ENCODE results near the gene NDST4.

DNA sequence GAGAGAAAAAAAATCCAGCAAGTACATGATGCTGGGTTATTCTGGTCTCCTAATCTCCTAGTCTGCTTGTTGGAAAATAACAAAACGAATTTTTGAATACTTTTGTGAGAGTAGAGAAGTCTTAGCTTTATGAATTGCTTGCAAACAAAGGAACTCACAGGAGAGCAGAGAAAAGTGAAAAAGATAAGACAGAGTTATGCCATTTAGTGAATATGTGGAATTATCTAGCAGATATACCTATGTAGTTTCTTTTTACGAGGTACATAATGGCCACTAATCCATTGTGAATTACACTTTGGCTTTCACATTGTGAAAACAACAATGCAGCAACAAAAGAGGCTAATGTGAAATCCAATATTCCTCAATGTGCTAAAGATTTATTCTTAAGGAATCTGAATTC lies 226.7 kb downstream of the NDST4 start:
- TF ChIP-seq, protein P1, sequence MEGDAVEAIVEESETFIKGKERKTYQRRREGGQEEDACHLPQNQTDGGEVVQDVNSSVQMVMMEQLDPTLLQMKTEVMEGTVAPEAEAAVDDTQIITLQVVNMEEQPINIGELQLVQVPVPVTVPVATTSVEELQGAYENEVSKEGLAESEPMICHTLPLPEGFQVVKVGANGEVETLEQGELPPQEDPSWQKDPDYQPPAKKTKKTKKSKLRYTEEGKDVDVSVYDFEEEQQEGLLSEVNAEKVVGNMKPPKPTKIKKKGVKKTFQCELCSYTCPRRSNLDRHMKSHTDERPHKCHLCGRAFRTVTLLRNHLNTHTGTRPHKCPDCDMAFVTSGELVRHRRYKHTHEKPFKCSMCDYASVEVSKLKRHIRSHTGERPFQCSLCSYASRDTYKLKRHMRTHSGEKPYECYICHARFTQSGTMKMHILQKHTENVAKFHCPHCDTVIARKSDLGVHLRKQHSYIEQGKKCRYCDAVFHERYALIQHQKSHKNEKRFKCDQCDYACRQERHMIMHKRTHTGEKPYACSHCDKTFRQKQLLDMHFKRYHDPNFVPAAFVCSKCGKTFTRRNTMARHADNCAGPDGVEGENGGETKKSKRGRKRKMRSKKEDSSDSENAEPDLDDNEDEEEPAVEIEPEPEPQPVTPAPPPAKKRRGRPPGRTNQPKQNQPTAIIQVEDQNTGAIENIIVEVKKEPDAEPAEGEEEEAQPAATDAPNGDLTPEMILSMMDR (CRISPR knock-in tag; IDR thresholded peaks at IDR 0.05): no peak
- no peak for TF ChIP-seq FOXA1 (IDR thresholded peaks at IDR 0.05)
- no peak for TF ChIP-seq FOXA1 (CRISPR knock-in tag; IDR thresholded peaks at IDR 0.05)
- TF ChIP-seq, protein P2, sequence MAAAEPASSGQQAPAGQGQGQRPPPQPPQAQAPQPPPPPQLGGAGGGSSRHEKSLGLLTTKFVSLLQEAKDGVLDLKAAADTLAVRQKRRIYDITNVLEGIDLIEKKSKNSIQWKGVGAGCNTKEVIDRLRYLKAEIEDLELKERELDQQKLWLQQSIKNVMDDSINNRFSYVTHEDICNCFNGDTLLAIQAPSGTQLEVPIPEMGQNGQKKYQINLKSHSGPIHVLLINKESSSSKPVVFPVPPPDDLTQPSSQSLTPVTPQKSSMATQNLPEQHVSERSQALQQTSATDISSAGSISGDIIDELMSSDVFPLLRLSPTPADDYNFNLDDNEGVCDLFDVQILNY (CRISPR knock-in tag; conservative IDR thresholded peaks at IDR 0.05): no peak
- TF ChIP-seq THAP11 (CRISPR knock-in tag; IDR thresholded peaks at IDR 0.05): no peak
